Stimulated activated CD4-positive, alpha-beta T cell treated with anti-CD3 and anti-CD28 coated beads, Interleukin-2, amount 100 ng/mL, for 4 hours (primary cell): ENCODE data around the gene GRID1.
"Not testable (repeated sequence)": the region's sequence is repeated elsewhere in the genome, so short reads cannot be mapped to it uniquely, and the experiment has no call there.

Experiments used
- DNase-seq: peaks from one replicate; pipeline ENCODE4 v3.0.0-alpha.2; 2020; ENCODE audit warnings: low read depth

The GRID1 gene

GRCh38 chr10:85983051-85983450, 383.5 kb downstream of the GRID1 start:
- no peak for DNase-seq

GRCh38 chr10:85979598-85979997, 387.0 kb downstream of the GRID1 start:
- DNase-seq = no peak

- no peak for DNase-seq
Measured at GRCh38 chr10:85978566-85979358, 387.8 kb downstream of the GRID1 start.

- no peak for DNase-seq
Measured at GRCh38 chr10:85977642-85978041, 389.0 kb downstream of the GRID1 start.

GRCh38 chr10:85976267-85976793, 390.3 kb downstream of the GRID1 start:
- DNase-seq = no peak

- DNase-seq = no peak
Measured at GRCh38 chr10:85971494-85971893, 395.1 kb downstream of the GRID1 start.

- DNase-seq = no peak
Measured at GRCh38 chr10:85967594-85967993, 399.0 kb downstream of the GRID1 start.

- DNase-seq = no peak
Measured at GRCh38 chr10:85961479-85962067, 405.0 kb downstream of the GRID1 start.

GRCh38 chr10:85961073-85961472, 405.5 kb downstream of the GRID1 start:
- no peak for DNase-seq

GRCh38 chr10:85959239-85959638, 407.4 kb downstream of the GRID1 start:
- DNase-seq = no peak

GRCh38 chr10:85950921-85951320, 415.7 kb downstream of the GRID1 start:
- no peak for DNase-seq

- DNase-seq = no peak
Measured at GRCh38 chr10:85946713-85947326, 419.8 kb downstream of the GRID1 start.

- no peak for DNase-seq
Measured at GRCh38 chr10:85936161-85936560, 430.4 kb downstream of the GRID1 start.

GRCh38 chr10:85934586-85934985, 432.0 kb downstream of the GRID1 start:
- no peak for DNase-seq

- DNase-seq = not testable (repeated sequence)
Measured at GRCh38 chr10:85929993-85930392, 436.6 kb downstream of the GRID1 start.

- no peak for DNase-seq
Measured at GRCh38 chr10:85927952-85928665, 438.5 kb downstream of the GRID1 start.

- DNase-seq = no peak
Measured at GRCh38 chr10:85926986-85927385, 439.6 kb downstream of the GRID1 start.

- no peak for DNase-seq
Measured at GRCh38 chr10:85926136-85926535, 440.5 kb downstream of the GRID1 start.

GRCh38 chr10:85925201-85925750, 441.3 kb downstream of the GRID1 start:
- DNase-seq = no peak

- no peak for DNase-seq
Measured at GRCh38 chr10:85924382-85925102, 442.1 kb downstream of the GRID1 start.

- no peak for DNase-seq
Measured at GRCh38 chr10:85922356-85923129, 444.1 kb downstream of the GRID1 start.
